Heart right ventricle (tissue), 16 donors: Measurements from ENCODE around the gene MSH6. TPM values are rescaled to one million over a fixed set of nuclear protein-coding genes. Genes with fewer than 3 reads are reported as not detected.

Experiments used
- ATAC-seq, 8 donors: fragments of 200-7000 bp; cut with Tn5 transposase; one replicate each; pipeline ENCODE4 v1.9.1; 2020; ENCODE audit warnings: mild to moderate bottlenecking in 8 of 8, moderate library complexity in 8 of 8, moderate number of reproducible peaks in 1 of 8
- DNase-seq, 2 donors: peaks; one replicate each; pipeline ENCODE4 v3.0.0-alpha.2; 2020
- H3K27ac ChIP-seq, 10 donors: fragments of 200-600 bp; sonication (generic) in 2 of 10; one replicate each; pipeline versions ENCODE4 v1.5.0 to v1.8.0; 2020 to 2022; ENCODE audit warnings: mild to moderate bottlenecking in 3 of 10
- H3K27me3 ChIP-seq, 7 donors: fragments of 200-600 bp; one replicate each; pipeline ENCODE4 v1.8.0; 2021 to 2022; ENCODE audit warnings: mild to moderate bottlenecking in 2 of 7
- H3K36me3 ChIP-seq, 9 donors: fragments of 200-600 bp; sonication (generic) in 1 of 9; one replicate each; pipeline versions ENCODE4 v1.5.0 to v1.8.0; 2020 to 2022; ENCODE audit warnings: mild to moderate bottlenecking in 2 of 9
- H3K4me1 ChIP-seq, 9 donors: fragments of 200-600 bp; sonication (generic) in 1 of 9; one replicate each; pipeline versions ENCODE4 v1.5.0 to v1.8.0; 2020 to 2022; ENCODE audit warnings: mild to moderate bottlenecking in 4 of 9
- H3K4me3 ChIP-seq, 10 donors: fragments of 200-600 bp; sonication (generic) in 2 of 10; one replicate each; pipeline versions ENCODE4 v1.5.0 to v1.8.0; 2020 to 2022; ENCODE audit warnings: mild to moderate bottlenecking in 7 of 10, moderate library complexity in 2 of 10
- H3K9me3 ChIP-seq, 11 donors: fragments of 200-600 bp in 10 of 11; sonication (generic) in 2 of 11; one replicate each; pipeline versions ENCODE4 v1.5.0 to v1.8.0; 2013 to 2022; ENCODE audit warnings: mild to moderate bottlenecking in 2 of 11, control low read depth in 1 of 11, moderate library complexity in 1 of 11
- WGBS, 2 donors: extraction: QIAGEN DNeasy Blood & Tissue Kit; methylation state at CpG; one replicate each; pipeline ENCODE4 v1.1.7; 2013; ENCODE audit warnings: inconsistent platforms in 1 of 2; 5-methylcytosine and 5-hydroxymethylcytosine counted together
- intact Hi-C, 10 donors: fragments of 100-400 bp; cut with DNase I; formaldehyde crosslinking; loops; one replicate each; pipeline versions ENCODE4 v1.11.1 to v1.14.2; 2022
- polyA plus RNA-seq, 2 donors: library from polyadenylated mRNA; stranded (reverse); fragments of 200-250 nt; gene quantifications; one replicate each; pipeline ENCODE4 v1.2.3, GENCODE V29; 2013
- total RNA-seq, 10 donors: library from RNA; stranded (reverse); fragmentation: NEBNext Ultra II Directional in 3 of 10; extraction: Animal tissue kit (Norgen Biotek cat#: 25700) in 3 of 10; gene quantifications; one replicate each; pipeline versions ENCODE4 v1.2.1 to v1.2.4, GENCODE V29; 2021 to 2023
- TF ChIP-seq, protein P1 (sequence below), 9 donors: fragments of 200-600 bp; sonication (generic) in 2 of 9; IDR thresholded peaks; one replicate each; pipeline versions ENCODE4 v1.5.0 to v1.8.0; 2021 to 2022; ENCODE audit warnings: antibody characterized with exemption in 9 of 9, mild to moderate bottlenecking in 5 of 9, moderate library complexity in 1 of 9
- donor health status: Arrhythmogenic right ventricular cardiomyopathy.
- donor health status: ischemic (EF 13 %, LVEDD 7.1; RV severe dilation, severe dysfunction).
- donor health status: healthy with polysubstance abuse.
- donor health status: DM: no; HTN: yes; CAD: no.
- donor health status: DM: no; HTN: no; CAD: no.
- donor health status: ischemic (EF 25% LVEDD 6.9; RV normal size, moderate dysfunction).
- donor health status: ischemic (EF 25% LVEDD 5.7; RV mildly dilated, moderate dysfunction).
- donor health status: healthy.
- donor health status: DM: yes; HTN: yes; CAD: no.
- donor health status: Ischemic cardiomyopathy.
- donor health status: ischemic (EF 35%, LVEDD 5.7; RV mildly dilated, moderate dysfunction).
- donor health status: nonischemic (EF 11% LVEDD 7.7; RV severe dilation, severe dysfunction).
- donor health status: DM: yes; HTN: yes; CAD: no.
- donor health status: PGD.
- donor health status: ischemic (EF 29% LVEDD 5.4; RV normal size, mild dysfunction).
- donor health status: nonischemic (EF 23%, LVEDD 6.1; RV moderate dilation, normal function).

The MSH6 gene
- total and polyA plus RNA-seq, 12 donors, result 4.5 to 25.2 (median 21.0) TPM

DNA sequence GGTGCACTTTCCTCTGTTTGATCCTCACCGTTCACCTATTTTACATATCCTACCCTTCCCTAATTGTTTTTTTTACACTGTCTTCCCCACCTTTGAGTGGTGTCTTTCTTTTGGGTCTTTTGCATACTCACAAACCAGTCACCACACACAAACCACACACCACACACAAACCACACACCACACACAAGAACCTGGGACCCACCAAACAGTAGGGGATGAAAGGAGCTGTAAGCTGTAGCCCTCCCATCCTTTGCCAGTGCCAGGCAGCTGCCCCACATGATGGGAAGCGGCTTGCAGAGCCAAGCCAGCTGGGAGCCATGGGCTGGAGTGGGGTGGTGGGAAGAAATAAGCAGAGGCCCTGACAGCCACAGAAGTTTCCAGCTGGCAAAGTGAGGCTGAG lies 38.9 kb upstream of the MSH6 start:
- H3K27me3 ChIP-seq, result peaks cover 0 to 18% (median 0%) of the 10 kb centered on the region in 7 donors
- no peak overlapping the region for H3K27ac ChIP-seq
- no peaks in the 10 kb centered on the region for H3K4me1 ChIP-seq
- intact Hi-C loops, result no loop called here
- TF ChIP-seq, protein P1, sequence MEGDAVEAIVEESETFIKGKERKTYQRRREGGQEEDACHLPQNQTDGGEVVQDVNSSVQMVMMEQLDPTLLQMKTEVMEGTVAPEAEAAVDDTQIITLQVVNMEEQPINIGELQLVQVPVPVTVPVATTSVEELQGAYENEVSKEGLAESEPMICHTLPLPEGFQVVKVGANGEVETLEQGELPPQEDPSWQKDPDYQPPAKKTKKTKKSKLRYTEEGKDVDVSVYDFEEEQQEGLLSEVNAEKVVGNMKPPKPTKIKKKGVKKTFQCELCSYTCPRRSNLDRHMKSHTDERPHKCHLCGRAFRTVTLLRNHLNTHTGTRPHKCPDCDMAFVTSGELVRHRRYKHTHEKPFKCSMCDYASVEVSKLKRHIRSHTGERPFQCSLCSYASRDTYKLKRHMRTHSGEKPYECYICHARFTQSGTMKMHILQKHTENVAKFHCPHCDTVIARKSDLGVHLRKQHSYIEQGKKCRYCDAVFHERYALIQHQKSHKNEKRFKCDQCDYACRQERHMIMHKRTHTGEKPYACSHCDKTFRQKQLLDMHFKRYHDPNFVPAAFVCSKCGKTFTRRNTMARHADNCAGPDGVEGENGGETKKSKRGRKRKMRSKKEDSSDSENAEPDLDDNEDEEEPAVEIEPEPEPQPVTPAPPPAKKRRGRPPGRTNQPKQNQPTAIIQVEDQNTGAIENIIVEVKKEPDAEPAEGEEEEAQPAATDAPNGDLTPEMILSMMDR (IDR thresholded peaks at IDR 0.05), result no peak
- peaks cover 0 to 20% (median 8%) of the 10 kb centered on the region in 11 donors for H3K9me3 ChIP-seq
- no peak for DNase-seq
- 77 to 79% methylated on average over 2 of the region's 2 CpGs for WGBS, 2 donors
- H3K36me3 ChIP-seq, result no peaks in the 10 kb centered on the region
- ATAC-seq, result no peak
- no peak overlapping the region for H3K4me3 ChIP-seq

DNA sequence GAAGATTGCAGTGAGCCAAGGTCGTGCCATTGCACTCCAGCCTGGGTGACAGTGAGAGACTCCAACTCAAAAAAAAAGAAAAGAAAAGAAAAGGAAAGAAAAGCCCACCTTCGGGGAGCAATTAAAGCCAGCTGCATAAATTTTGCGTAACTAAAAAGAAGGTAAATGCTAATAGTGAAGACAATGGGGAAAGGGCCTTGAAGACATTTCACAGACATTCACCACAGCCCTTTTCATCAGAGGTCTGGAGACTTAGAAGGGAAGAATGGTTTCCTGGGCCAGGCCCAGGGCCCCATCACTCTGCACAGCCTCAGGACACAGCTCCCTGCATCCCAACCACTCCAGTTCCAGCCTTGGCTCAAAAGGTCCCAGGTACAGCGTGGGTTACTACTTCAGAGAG lies 35.1 kb upstream of the MSH6 start:
- TF ChIP-seq, protein P1 (IDR thresholded peaks at IDR 0.05), result no peak
- Histone ChIP-seq H3K27me3 (peaks cover 0 to 14% (median 0%) of the 10 kb centered on the region in 7 donors), H3K4me1 (peaks cover 0 to 13% (median 0%) of the 10 kb centered on the region in 9 donors), H3K27ac (no peak overlapping the region), H3K9me3 (peaks cover 0 to 20% (median 8%) of the 10 kb centered on the region in 11 donors), H3K4me3 (no peak overlapping the region), H3K36me3 (no peaks in the 10 kb centered on the region)
- DNase-seq (no peak), ATAC-seq (no peak)
- intact Hi-C loops, result no loop called here
- 85 to 87% methylated on average over 4 of the region's 4 CpGs for whole genome bisulfite sequencing, 2 donors

DNA sequence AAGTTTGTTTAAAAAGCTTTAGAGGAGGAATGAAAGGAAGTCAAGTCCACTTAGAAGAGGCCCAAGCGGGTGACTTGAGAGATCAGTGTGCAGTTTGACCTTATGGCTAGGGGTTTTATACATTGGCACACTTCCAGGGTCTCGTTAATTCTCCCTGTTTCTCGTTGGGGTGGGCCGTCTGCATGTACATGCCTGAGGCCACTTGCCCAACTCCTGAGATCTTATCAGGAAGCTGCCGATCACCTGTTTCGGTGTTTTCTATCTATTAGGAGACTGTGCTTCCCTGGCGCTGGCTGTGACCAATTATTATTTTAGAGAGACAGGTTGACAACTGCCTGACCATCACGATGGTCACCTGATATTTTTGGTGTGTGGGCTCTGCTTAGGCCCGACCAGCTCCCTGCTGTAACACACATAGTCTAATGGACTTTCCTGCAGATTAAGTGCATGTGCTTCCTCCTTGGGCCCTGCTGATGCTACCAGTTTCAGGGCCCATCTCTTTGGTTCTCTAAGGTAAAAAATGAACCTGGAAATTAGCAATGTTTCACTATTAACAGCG lies 31.0 kb upstream of the MSH6 start:
- Histone ChIP-seq H3K9me3 (peaks cover 0 to 18% (median 6%) of the 10 kb centered on the region in 11 donors), H3K27me3 (peaks cover 0 to 13% (median 0%) of the 10 kb centered on the region in 7 donors), H3K4me1 (peaks cover 0 to 18% (median 0%) of the 10 kb centered on the region in 9 donors), H3K4me3 (no peak overlapping the region), H3K36me3 (no peaks in the 10 kb centered on the region), H3K27ac (peak overlapping the region in 1 of 10 donors; percentile 58)
- DNase-seq, result no peak
- intact Hi-C loops, result no loop called here
- ATAC-seq, result no peak
- 72% methylated on average over 10 of the region's 10 CpGs for WGBS, 2 donors
- TF ChIP-seq, protein P1 (IDR thresholded peaks at IDR 0.05), result no peak

GRCh38 chr2:47767497-47767844 lies 15.5 kb upstream of the MSH6 start:
- H3K9me3 ChIP-seq, result peaks cover 0 to 9% (median 0%) of the 10 kb centered on the region in 11 donors
- no peaks in the 10 kb centered on the region for H3K36me3 ChIP-seq
- intact Hi-C loops, result loop anchor here in 8 of 10 donors (2.0 to 10.0 kb wide), 6 partner anchors 243 to 433 kb away; no protein-coding TSS in a partner anchor
- TF ChIP-seq, protein P1 (IDR thresholded peaks at IDR 0.05), result no peak
- 45 to 47% methylated on average over 3 of the region's 3 CpGs for WGBS, 2 donors
- H3K27ac ChIP-seq, result no peak overlapping the region
- H3K4me3 ChIP-seq, result no peak overlapping the region
- H3K27me3 ChIP-seq, result peaks cover 0 to 10% (median 0%) of the 10 kb centered on the region in 7 donors
- peaks cover 0 to 6% (median 0%) of the 10 kb centered on the region in 9 donors for H3K4me1 ChIP-seq
- ATAC-seq (no peak), DNase-seq (no peak)
